Activated CD4-positive, CD25-positive, alpha-beta regulatory T cell treated with anti-CD3 and anti-CD28 coated beads, Interleukin-2, amount 50 U/mL, for 24 hours (primary cell): ENCODE measurements around the gene SLFN5.
A peak's percentile ranks its signal among the peaks of the same experiment; 100 is the strongest.
"Not testable (repeated sequence)": the region's sequence is repeated elsewhere in the genome, so short reads cannot be mapped to it uniquely, and the experiment has no call there.

ENCODE experiments used
- ATAC-seq, 2 donors: fragments of 150-1000 bp; cut with Tn5 transposase; one replicate each; pipeline ENCODE4 v1.10.0; 2021; ENCODE audit warnings: mild to moderate bottlenecking in 1 of 2, moderate library complexity in 1 of 2

The SLFN5 gene

DNA sequence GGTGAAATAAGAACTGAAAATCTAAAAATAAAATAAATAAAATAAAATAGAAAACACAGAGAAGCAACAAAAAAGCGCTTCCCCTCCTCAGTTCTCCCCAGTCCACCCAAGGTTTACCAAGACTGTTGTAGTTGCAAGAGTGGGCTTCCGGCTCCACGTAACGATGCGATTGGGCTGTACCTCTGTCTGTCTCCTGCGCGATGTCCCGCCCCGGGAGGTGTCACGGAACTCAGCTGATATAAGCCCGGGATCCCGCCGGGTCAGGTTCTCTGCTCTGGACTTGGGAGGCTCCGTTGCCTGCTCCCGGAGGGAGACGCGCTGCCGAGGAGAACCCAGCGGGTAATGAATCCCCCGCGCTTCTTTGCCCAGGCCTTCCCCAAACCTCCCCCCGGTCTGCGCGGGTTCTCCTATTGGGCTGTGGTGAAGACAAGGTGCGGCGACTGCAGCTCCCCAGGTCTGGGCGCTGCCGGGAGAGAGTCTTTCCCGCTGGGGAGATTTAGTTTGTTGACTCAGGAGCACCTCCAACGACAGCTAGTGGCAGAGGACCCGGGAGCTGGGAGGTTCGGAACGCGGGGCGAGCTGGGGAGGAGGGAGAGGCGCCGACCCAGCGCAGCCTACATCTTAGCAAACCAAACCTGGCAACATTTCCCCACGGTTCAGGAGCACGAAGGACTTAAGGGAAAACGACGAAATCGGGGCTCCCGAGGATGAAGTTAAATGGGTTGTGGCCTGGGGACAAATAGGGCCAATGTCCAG, at the start of gene SLFN5:
Gene SLFN5 (plus strand): TSS at position 268 of the 756 bp plus-strand sequence. CDS start 15,619 bp downstream, outside the sequence.
- peak; percentile 61 to 72 for ATAC-seq

DNA sequence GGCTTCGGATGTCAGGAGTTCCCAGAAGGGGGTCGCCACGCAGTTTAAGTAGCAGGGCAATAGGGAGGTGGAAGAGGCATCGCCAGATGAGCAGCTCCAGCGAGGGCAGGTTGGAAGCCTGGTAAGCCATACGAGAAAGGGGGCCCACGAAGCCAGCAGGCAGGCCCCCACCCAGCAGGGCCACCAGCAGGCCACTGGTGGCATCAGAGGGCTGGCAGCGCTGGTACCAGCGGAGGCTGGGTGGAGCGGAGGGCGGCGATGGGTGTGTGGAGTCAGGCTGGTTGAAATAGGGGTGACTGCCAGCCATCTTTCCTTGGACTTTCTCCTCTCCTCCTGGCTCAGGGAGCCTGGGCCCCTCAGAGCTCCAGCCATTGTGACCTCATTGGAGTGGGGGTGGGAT, 48.9 kb upstream of the SLFN5 start, which contains the start of gene SLC35G3:
Gene SLC35G3 (minus strand): TSS at position 393 of the 400 bp plus-strand sequence. CDS start 86 bp downstream, at position 307.
- ATAC-seq, result not testable (repeated sequence)

DNA sequence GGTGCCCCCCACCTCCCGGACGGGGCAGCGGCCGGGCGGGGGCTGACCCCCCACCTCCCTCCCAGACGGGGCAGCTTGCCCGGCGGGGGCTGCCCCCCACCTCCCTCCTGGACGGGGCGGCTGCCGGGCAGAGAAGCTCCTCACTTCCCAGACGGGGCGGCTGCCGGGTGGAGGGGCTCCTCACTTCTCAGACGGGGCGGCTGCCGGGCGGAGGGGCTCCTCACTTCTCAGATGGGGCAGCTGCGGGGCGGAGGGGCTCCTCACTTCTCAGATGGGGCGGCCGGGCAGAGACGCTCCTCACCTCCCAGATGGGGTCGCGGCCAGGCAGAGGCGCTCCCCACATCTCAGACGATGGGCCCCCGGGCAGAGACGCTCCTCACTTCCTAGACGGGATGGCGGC, 47.8 kb upstream of the SLFN5 start:
- ATAC-seq, result not testable (repeated sequence)

DNA sequence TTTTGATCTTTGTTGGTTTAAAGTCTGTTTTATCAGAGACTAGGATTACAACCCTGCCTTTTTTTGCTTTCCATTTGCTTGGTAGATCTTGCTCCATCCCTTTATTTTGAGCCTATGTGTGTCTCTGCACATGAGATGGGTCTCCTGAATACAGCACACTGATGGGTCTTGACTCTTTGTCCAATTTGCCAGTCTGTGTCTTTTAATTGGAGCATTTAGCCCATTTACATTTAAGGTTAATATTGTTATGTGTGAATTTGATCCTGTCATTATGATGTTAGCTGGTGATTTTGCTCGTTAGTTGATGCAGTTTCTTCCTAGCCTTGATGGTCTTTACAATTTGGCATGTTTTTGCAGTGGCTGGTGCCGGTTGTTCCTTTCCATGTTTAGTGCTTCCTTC, 40.3 kb upstream of the SLFN5 start:
- not testable (repeated sequence) for ATAC-seq

DNA sequence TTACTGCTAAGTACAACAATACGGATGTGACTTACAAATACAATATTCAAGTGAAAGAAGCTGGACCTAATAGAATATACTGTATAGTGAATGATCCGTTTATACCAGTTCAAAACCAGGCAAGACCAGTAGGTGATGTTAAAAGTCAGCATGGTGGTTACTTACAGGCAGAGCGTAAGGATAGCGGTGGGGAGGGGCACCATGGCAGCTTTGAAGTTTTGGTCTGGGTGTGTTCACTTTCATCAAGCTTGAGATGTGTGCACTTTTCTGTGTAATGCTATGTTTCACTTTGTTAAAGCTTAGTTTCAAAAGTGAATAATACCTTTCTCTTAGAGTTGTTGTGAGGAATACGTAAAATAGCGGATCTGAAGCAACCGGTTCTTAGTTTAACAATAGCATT, 32.1 kb upstream of the SLFN5 start:
- ATAC-seq, result peak; percentile 27 to 30

DNA sequence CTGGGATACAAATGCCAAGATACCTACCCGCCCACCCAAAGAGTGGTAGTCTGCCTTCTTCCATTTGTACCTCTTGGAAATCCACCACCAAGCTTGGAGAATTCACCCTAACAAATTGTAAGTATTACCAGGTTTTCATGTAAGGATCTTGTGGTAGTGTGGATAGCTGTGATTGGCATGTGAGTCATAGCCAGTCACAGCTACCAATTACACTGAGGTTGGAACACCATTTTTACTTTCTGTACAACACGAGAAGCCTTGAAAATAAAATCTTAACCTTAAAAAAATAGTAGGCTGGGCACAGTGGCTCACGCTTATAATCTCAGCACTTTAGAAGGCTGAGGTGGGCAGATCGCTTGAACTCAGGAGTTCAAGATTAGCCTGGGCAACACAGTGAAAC, 30.2 kb upstream of the SLFN5 start:
- ATAC-seq, result peak; percentile 42 to 43

DNA sequence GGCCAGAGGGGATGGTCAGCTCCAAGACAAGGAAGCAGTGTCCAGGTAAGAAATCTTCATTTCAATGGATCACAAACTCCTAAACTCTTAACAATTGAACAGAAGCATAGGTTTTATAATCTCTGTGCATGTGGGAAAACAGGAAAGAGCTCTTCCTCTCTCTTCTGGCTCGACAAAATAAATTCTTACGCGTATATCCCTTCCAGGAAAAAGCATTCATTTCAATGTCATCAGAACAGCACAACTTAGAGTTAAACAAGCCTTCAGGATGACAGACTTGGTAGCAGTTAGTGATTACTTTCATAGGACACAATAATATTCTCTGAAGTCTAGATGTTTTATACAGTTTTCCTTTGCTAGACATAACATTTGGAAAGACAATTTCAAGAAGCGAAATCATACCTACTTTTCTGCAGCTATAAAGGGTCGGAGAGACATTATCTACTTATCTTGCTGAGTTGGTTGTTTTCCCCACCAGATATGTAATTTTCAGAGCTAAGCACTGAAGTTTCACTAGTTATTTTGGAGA, 29.4 kb upstream of the SLFN5 start:
- ATAC-seq, result no peak

DNA sequence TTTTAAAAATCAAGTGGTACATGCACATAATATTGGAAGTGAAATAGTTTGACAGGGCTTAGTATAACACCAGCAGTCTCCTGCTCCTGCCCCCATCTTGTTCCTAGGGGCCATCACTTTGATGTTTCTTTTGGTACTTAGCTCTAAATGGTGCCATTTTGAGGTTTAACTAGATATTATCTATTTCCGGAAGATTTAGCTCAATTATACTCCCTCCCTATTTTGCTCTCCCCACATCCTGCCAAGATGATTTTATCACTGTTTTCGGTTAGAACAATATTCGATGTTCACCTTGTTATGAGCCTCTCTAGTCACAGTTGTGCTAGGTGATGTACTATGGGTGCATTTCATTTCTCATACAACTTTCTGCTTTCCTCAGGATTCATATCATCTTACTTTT, 28.7 kb upstream of the SLFN5 start:
- ATAC-seq, result peak; percentile 72 to 74

DNA sequence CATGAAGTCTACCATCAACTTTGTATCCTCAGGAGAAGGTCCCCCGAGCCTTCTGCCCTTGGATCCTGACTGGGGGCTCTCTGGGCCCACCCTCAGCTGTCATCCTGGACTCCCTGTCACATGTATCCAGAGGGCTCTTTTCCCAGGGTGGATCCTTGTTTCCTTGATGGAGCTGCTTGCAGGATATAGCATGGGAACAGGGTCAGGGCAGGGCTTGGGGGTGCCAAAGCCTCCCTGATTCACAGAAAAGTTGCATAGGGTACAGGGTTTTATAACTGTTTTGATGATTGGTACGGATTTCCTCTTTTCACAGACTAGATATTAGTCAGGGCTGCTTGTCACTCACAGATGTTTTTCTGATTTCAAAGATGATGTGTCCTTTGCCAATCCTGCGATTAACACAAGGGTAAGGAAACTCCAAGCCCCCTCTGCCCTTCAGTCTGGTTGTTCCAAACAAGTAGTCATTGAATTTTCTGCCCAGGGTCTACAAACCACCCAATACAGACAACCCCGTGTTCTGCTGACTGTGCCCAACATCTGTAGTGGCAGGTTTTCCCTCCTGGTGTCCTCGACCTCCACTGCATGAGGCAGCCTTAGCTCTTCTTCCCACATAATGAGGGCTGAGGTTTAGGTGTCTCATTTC, 28.1 kb upstream of the SLFN5 start:
- ATAC-seq, result peak; percentile 66 to 68

DNA sequence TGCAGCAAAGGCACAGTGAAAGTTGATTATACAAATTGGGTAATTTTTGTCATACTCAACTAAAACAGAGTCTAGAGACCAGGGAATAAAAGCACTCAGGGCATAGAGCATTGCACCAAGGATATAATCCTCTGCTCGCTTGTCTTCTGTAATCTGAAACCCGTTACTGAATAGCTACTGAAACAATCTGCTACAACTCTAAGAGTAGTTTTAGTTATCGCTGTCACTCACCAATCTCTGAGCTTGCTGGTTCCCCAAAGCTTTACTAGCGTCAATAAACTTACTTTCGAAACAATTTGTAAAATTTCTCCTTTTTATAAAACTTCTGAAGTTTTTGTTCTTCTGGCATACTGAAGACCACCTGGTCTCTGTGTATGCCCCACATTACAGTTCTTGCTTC, 25.8 kb upstream of the SLFN5 start:
- no peak for ATAC-seq

DNA sequence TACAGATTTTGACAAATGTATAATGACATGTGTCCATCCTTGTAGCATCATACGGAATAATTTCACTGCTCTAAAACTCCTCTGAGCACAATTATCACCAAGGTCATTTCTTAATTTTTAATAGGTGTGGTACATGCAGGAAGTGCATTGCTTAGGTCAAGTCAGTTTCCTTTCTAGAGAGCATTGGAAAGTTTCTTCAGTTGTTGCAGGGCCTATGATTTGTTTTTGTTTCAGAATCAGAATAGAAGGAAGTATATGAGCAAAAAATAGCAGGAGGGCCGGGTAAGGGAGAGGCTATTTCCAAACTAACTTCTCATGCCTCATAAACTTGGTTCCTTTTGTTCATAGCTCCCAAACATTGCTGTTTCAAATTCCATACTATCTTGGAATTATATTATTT, 24.0 kb upstream of the SLFN5 start:
- no peak for ATAC-seq

DNA sequence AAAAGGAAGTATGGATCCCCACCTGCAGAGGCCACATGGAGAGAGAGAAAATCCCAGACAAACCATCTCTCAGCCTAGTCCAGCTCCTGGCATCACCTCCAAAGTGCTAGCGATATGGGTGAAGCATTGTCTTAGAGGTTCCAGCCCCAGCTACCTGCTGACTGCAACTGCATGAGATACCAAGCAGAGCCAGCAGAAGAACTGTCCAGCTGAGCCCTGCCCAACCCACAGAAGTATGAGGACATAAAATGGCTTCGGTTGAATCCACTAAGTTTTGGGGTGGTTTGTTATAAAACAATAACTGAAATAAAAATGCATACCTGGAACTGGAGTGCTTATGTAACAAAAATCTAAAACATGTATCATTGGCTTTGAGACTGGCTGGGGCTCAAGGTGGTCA, 20.4 kb upstream of the SLFN5 start:
- no peak for ATAC-seq

DNA sequence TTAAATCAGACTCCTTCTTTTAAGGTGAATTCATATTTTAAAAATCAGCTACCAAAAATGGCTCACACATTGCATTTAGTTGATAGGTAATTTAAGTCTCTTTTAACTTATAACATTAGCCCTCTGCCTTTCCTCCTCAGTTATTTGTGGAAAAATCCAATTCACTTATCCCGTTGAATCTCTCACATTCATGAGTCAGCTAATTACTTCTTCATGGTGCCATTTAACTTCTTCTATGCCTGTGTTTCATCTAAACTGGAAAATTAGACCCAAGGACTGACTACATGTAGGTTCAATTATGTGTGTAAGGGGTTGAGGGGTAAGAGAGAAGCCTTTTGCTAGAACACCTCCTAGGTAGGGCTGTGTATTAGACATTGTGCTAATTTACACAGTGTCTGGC, 18.4 kb upstream of the SLFN5 start:
- ATAC-seq, result no peak

DNA sequence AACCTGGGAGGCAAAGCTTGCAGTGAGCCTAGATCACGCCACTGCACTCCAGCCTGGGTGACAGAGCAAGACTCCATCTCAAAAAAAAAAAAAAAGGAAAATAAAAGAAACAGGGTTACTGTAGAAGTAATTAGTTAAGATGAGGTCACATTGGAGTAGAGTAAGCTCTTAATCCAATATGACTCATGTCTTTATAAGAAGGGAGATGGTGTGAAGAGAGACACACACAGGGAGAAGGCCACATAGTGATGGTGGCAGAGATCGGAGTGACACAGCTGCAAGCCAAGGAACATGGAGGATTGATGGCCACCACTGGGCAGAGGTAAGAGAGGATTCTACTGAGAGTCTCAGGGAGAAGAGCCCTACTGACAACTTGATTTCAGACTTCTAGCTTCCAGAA, 15.3 kb upstream of the SLFN5 start:
- peak in 1 of 2 donors; percentile 20 for ATAC-seq

DNA sequence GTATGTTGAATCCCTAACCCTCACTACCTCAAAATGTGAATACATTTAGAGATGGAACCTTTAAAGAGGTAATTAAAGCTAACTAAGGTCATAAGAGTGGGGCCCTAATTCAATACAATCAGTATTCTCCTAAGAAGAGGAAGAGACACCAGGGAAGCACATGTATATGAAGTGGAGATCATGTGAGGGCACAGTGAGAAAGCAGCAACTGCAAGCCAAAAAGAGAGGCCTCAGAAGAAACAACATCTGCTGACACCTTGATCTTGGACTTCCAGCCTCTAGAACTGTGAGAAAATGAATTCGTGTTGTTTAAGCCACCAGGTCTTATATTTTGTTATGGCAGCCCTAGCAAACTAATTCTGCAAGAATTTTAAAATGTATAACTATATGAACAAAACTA, 13.2 kb upstream of the SLFN5 start:
- ATAC-seq, result no peak

DNA sequence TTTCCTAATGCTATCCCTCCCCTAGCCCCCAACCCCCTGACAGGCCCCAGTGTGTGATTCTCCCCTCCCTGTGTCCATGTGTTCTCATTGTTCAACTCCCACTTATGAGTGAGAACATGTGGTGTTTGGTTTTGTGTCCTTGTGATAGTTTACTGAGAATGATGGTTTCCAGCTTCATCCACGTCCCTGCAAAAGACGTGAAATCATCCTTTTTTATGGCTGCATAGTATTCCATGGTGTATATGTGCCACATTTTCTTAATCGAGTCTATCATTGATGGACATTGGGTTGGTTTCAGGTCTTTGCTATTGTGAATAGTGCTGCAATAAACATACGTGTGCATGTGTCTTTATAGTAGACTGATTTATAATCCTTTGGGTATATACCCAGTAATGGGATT, 8.6 kb upstream of the SLFN5 start:
- ATAC-seq, result not testable (repeated sequence)

DNA sequence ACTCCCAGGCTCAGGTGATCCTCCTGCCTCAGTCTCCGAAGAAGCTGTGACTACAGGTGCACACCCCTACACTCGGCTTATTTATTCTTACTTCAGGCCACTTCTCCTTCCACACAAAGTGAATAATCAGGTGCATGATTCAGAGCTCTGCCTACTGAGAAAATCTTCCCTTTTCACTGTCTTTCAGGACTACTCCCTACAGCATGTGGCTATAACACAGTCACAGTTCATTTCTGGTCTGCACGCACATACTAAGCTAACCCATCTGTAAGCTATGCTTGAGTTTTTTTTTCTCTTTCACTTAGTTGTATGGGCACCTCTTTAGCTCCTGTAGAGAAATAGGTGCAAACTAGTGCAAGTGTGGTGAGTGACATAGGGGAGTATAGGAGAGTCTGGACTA, 7.6 kb upstream of the SLFN5 start:
- ATAC-seq, result peak; percentile 46 to 72

DNA sequence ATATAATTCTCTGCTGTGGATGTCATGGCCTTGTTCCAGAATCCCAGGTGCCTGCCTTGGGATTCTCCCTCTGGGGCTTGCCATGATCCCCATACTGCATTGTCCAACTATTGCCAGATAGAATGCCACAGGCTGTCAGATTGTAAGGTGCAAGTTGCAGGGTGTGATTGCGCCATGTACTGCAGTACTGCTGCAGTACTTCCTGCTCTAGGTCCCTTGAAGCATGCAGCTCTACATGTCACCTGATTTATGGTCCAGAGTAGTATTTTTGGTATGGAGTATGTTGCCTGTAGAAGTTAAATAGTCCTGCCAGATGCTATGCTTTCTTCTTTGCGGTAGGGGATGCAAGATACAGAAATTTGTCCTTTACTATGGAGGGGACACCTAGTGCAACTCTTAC, 7.0 kb upstream of the SLFN5 start:
- no peak for ATAC-seq

DNA sequence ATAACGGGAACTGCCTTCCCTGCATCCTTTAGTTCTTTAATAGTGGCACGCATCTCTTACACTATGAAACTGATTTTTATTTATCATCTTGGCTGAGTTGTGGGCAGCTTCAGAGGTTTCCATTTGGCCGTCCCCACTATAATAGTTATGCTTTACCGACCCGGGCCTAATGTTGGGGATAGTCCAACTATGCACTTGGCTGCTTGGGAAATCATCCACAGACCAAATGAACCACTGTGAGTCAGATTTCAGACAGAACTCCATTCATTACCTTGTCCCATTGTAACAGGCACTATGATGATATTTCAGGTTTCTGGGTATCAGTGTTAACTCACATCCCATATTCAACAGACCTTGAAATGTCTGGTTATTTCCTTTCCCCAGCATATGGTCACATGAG, 6.1 kb upstream of the SLFN5 start:
- ATAC-seq, result no peak

DNA sequence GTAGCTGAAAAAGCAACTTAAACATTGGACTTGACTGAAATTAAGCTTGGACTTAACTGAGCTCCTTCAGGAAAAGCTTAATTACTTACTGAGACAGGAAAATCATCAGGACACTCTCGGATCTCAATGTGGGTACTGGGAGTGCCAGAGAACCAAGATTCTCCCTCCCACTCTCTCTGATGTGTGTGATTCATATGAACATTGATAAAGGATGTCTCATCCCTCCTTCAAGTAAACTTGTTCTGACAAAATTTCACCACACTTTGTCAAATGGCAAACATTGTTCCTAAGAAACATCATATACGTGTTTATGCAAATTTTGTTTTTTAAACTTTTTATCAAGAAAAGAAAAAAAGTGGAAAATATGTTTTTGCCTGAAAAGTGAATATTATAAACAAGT, 4.1 kb upstream of the SLFN5 start:
- ATAC-seq, result peak in 1 of 2 donors; percentile 11

DNA sequence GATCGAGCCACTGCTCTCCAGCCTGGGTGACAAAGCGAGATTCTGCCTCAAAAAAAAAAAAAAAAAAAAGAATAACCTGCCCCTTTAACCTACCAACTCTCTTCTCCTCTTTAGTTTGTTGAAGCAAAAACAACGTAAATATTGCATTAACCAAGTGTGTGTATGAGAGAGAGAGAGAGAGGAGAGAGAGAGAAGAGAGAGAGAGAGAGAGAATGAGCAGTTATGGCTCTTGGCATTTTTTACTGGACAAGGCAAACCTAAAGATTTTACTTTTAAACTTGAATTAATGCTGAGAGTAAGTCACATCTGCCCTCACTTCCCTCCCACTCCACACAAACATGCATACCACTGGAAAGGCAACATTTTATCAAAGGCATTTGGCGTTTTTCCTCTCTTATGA, 3.0 kb upstream of the SLFN5 start:
- no peak for ATAC-seq

DNA sequence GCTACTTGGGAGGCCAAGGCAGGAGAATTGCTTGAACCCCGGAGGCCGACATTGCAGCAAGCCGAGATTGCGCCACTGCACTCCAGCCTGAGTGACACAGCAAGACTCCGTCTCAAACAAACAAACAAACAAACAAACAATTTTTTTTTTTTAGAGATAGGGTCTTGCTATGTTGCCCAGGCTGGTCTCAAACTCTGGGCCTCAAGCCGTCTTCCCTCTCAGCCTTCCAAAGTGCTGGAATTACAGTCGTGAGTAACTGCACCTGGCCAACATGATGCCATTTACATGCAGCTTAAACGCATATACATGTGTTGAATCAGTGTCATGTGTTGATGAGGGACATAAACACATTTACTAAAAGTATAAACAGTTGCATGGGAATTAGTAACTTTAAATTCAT, 2.0 kb upstream of the SLFN5 start:
- no peak for ATAC-seq

DNA sequence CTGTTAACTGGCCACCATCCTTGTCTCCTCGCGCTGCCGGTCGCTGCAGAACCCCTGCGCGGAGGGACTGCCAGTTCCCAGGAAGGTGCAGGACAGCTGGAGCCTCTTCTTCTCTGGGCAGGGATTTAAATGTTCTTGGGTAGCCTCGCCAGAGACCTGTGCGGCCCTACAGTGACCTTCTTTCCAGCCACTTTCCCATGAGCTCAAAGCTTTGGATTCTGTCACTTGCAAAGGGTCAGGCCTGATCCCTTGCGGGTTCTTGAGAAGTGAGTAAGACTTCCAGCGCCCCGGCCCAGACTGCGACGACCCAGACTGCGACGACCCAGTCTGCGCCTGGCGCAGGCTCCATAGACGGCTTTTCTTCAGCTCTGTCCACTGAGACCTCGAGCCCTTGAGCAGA, 1.4 kb upstream of the SLFN5 start:
- ATAC-seq, result no peak

DNA sequence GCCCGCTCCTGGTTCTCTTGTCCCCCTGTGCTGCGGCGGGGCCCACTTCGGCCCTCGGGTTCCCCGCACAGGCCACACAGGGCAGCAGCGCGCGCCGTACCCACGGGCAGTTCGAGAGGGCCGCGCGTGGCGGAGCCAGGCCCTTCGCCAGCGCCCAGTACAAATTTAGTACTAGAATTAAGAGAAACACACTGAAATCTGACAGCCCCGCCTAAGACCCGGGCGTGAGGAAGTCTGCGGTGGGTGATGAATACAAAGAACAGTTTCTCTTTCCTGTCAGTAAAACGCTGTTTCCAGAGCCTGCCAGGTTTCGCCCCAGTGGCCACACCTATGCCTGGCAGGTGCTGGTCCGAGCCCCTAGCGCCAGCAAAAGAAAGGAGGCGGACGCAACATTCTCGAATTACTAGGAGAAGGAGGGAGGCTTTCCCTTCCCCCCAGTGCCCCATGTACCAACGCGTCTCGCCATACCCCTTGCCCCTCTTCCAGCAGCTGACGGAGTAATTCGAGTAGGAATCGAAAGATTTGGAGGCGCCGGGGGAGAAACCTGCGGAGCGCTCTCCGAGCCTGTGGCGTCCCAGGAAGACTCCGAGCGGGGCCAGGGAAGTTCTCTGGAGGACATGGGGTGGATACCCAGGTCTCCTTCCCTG, 591 bp upstream of the SLFN5 start:
- ATAC-seq, result peak; percentile 58 to 61
